HG02571 (cell line): Measurements from ENCODE around the gene CTDNEP1.

Experiments
- ATAC-seq: cut with Tn5 transposase; IDR thresholded peaks from one replicate; pipeline ENCODE4 v1.9.1; 2021; ENCODE audit warnings: mild to moderate bottlenecking, moderate library complexity; ENCODE audit not compliant: unreplicated experiment

CTDNEP1 gene

GRCh38 chr17:7251661-7252175, at the start of gene CTDNEP1:
Gene CTDNEP1, minus strand, starts transcription at chr17:7251734. Its CDS starts 438 bp downstream, at chr17:7251296.
- peak; percentile 89 for ATAC-seq

GRCh38 chr17:7296189-7296861, 44.8 kb upstream of the CTDNEP1 start:
- no peak for ATAC-seq

- ATAC-seq: no peak
Measured at GRCh38 chr17:7295230-7296180, 44.0 kb upstream of the CTDNEP1 start.

GRCh38 chr17:7294614-7295153, 43.1 kb upstream of the CTDNEP1 start, which contains the start of gene YBX2:
Gene YBX2, minus strand, starts transcription at chr17:7294639. Its CDS starts 139 bp downstream, at chr17:7294500.
- ATAC-seq: no peak

GRCh38 chr17:7293816-7294613, 42.5 kb upstream of the CTDNEP1 start:
- no peak for ATAC-seq

- ATAC-seq: no peak
Measured at GRCh38 chr17:7293159-7293558, 41.6 kb upstream of the CTDNEP1 start.

- no peak for ATAC-seq
Measured at GRCh38 chr17:7292729-7293128, 41.2 kb upstream of the CTDNEP1 start.

- ATAC-seq: no peak
Measured at GRCh38 chr17:7292194-7292593, 40.7 kb upstream of the CTDNEP1 start.

- ATAC-seq: no peak
Measured at GRCh38 chr17:7290685-7291084, 39.2 kb upstream of the CTDNEP1 start.

GRCh38 chr17:7290166-7290565, 38.6 kb upstream of the CTDNEP1 start:
- no peak for ATAC-seq

- ATAC-seq: no peak
Measured at GRCh38 chr17:7289256-7290032, 37.9 kb upstream of the CTDNEP1 start.

- ATAC-seq: no peak
Measured at GRCh38 chr17:7285679-7286078, 34.1 kb upstream of the CTDNEP1 start.

- ATAC-seq: no peak
Measured at GRCh38 chr17:7284911-7285310, 33.4 kb upstream of the CTDNEP1 start.

- no peak for ATAC-seq
Measured at GRCh38 chr17:7283471-7284216, 32.1 kb upstream of the CTDNEP1 start.

GRCh38 chr17:7282752-7283321, 31.3 kb upstream of the CTDNEP1 start:
- no peak for ATAC-seq

GRCh38 chr17:7281953-7282751, 30.6 kb upstream of the CTDNEP1 start:
- ATAC-seq: no peak

GRCh38 chr17:7281074-7281952, 29.8 kb upstream of the CTDNEP1 start, which contains the start of gene SLC2A4:
Gene SLC2A4, plus strand, starts transcription at chr17:7281718. Its CDS starts 217 bp downstream, at chr17:7281935.
- peak; percentile 58 for ATAC-seq
